ENCODE results near the gene STON1. TPM values are rescaled to one million over a fixed set of nuclear protein-coding genes. Genes with fewer than 3 reads are reported as not detected.
"Not testable (repeated sequence)": the region's sequence is repeated elsewhere in the genome, so short reads cannot be mapped to it uniquely, and the experiment has no call there.

The STON1 gene, protein sequence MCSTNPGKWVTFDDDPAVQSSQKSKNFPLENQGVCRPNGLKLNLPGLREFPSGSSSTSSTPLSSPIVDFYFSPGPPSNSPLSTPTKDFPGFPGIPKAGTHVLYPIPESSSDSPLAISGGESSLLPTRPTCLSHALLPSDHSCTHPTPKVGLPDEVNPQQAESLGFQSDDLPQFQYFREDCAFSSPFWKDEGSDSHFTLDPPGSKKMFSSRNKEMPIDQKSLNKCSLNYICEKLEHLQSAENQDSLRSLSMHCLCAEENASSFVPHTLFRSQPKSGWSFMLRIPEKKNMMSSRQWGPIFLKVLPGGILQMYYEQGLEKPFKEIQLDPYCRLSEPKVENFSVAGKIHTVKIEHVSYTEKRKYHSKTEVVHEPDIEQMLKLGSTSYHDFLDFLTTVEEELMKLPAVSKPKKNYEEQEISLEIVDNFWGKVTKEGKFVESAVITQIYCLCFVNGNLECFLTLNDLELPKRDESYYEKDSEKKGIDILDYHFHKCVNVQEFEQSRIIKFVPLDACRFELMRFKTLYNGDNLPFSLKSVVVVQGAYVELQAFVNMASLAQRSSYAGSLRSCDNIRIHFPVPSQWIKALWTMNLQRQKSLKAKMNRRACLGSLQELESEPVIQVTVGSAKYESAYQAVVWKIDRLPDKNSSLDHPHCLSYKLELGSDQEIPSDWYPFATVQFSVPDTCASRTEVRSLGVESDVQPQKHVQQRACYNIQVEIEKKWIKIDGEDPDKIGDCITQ
- 163 TPM for total RNA-seq
- long read RNA-seq, full-length matches to known transcripts = 3 of 14 reads
- long read RNA-seq, partial matches to known transcripts = 8 of 14 reads
- long read RNA-seq, other reads (novel, unspliced or antisense) = 3 of 14 reads

DNA sequence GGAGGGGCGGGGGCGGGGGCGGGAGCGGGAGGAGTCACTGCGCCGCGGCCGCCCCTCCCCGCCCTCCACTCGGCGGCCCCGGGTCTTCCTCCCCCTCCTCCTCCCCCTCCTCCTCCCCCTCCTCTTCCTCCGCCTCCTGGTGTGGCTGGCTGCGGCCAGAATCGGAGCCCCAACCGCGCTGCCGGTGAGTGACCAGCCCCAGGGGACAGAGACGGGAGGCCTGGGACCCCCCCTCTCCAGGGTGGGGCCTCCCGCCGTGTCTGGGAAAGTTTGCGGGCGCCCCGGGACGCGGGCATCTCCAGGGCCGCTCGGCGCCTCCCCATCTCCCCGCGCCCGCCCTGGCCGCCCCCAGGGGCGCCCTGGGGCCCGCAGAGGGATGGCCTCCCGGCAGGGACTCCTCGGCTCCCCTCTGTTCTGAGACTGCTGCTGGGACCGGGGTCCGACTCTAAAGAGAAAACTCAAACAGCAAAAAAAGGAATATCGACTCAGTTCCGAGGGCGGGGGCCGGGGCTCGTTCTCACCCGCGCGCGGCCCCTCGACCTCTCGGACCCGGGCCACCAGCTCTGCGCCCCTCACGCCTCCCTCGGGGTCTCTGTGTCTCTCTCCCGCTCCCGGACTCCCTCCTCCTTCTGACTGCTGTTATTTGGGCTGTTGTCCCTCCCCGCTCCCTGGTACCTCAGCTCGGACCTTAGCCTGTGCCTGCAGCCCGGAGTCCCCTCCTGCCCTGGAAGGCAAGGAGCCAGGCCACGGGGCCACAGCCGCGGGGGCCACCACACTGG lies at the start of gene STON1:
Gene STON1, plus strand, starts transcription at position 122 of the 779 bp plus-strand sequence. CDS start 50,480 bp downstream, outside the sequence.
- DNase-seq (ENCODE audit: low spot score) = no peak

DNA sequence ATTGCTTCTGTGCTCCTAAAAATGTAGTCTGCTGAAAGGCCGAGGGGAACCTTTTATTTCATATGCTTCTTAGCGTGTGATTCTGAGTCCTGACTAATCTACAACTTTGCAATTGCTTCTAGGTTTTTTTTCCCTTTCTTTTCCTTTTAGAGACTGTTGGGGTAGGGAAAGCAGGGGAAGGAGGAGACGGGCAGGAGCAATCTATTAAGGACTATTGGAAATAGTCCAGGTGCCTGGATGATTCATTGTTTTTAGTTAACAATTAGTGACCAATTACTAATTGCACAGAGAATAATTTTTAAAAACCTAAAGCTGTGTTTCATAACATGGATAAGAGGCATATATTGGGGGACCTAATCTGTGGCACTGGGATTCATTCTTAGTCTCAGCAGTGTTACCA lies 49.4 kb upstream of the STON1 start:
- no peak for DNase-seq (ENCODE audit: low spot score)

DNA sequence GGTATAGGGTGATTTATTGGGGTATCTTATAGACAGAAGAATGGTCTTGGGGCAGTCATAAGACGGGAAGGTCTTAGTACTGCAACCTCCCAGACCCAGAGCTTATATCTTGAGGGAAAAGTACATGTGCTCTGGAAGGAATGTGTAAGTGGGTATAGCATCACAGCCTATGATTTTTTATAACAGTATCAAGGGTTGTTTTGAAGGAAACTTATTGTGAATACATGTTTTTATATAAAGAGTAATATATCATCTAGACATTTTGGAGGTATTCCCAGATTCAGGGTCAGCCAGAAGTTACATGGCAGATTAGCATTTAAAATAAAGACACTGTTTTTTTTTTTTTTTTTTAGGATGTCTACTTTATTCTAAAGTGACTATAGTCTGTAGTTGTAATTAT lies 47.6 kb upstream of the STON1 start:
- DNase-seq (ENCODE audit: low spot score) = no peak

DNA sequence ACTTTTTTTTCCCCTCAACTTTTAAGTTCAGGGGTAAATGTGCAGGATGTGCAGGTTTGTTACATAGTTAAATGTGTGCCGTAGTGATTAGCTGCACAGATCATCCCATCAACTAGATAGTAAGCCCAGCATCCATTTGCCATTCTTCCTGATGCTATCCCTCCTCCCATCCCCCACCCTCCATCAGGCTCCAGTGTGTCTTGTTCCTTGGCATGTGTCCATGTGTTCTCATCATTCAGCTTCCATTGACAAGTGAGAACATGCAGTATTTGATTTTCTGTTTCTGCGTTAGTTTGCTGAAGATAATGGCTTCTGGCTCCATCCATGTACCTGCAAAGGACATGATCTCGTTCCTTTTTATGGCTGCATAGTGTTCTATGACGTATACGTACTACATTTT lies 47.2 kb upstream of the STON1 start:
- no peak for DNase-seq (ENCODE audit: low spot score)

DNA sequence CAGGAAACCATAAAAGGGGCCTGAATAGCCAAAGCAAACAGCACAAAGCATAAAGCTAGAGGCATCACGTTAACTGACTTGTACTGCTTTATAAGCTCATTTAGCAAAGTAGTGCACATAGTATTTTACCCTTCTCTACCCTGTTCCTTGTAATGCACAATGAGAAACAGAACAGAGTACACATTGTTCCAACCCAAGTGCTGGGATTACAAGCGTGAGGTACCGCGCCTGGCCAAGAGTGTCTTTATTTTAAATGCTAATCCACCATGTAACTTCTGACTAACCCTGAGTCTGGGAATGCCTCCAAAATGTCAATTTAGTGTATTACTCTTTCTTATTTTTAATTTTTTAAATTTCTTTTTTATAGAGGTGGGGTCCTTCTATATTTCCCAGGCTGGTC lies 46.4 kb upstream of the STON1 start:
- DNase-seq (ENCODE audit: low spot score) = no peak

DNA sequence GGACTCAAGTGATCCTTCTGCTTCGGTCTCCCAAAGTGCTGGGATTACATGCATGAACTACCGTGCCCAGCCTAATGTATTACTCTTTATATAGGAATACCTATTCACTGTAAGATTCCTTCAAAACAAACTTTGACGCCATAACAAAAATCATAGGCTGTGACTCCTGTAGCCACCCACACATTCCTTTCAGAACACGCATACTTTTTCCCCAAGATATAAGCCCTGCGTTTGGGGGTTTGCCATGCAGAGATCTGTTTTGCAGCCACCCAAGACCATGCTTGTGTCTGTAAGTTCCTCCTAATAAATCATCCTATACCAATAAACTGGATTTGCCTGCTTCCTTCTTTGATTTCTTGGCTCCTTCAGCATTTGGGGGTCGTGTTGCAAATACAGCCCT lies 46.0 kb upstream of the STON1 start:
- DNase-seq (ENCODE audit: low spot score) = no peak

DNA sequence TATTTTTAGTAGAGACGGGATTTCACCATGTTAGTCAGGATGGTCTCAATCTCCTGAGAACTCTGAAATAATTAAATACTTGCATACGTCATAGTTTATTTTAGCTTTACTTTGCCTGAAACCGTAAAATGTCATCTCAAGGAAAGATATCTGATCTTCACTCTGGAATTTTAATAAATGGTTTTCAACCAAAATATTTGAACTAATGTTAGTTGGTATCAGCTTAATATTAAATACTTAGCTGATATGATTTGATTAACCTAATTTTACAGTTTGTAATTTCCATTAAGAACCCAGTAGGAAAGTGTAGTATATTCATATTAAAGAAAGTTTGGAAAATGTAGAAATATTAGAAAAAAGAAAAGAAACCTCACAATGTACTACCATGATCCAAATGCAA lies 41.4 kb upstream of the STON1 start:
- DNase-seq (ENCODE audit: low spot score) = no peak

DNA sequence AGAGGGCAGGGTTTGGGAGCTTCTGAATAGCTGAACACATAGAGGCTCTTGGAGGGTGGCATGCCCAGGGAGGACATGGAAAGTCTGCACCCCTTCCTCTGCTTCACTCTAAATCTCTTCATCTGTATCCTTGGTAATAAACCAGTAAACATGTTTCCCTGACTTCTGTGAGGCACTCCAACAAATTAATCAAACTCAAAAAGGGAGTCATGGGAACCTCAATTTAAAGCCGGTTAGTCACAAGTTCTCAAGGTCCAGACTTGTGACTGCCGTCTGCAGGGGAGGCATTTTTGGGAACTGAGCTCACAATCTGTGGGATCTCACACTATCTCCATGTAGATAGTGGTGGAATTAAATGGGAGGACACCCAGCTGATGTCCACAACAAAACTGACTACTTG lies 33.1 kb upstream of the STON1 start:
- no peak for DNase-seq (ENCODE audit: low spot score)

DNA sequence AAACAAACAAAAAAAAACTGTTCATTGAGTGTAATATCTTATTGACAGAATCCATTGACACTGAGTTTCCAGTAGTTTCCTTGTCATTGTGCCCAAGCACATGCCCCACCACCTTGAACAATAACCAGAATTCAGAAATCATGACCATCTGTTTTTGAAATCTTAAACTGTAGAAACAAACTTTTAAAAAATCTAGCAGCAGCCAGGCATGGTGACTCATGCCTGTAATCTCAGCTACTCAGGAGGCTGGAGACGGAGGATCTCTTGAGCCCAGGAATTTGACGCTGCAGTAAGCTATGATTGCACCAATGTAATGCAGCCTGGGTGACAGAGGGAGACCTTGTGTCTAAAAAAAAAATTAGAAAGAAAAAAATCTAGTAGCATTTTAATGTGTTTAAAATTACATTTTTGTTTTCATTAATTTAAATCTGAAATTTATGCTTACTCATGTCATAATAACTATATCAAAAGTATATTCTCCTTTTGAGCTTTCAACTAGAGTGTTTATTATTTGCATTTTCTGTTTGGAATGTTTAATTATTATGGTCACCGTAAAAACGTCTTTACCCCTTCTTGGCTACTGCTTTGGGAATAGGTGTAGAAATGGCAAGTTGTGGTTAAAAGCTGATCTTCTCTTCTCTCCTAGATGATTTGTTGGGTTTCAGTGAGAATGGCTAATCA lies 25.2 kb upstream of the STON1 start:
- no peak for DNase-seq (ENCODE audit: low spot score)

DNA sequence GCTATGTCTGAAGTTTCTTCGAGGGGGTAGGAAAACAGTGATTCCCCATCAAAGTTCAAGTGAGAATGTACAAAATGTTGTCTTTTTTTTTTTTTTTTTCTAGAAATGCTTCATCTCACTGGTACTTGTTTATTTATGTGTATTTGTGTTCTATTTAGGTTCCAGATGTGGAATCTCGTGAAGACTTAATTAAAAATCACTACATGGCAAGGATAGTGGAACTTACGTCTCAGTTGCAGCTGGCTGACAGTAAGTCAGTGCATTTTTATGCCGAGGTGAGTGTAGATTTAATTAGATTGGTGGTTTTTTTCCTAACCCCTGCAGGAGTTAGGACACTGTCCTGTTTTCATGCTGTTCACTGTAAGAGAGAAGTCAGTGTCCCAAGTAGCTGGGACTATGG lies 22.8 kb upstream of the STON1 start:
- no peak for DNase-seq (ENCODE audit: low spot score)

DNA sequence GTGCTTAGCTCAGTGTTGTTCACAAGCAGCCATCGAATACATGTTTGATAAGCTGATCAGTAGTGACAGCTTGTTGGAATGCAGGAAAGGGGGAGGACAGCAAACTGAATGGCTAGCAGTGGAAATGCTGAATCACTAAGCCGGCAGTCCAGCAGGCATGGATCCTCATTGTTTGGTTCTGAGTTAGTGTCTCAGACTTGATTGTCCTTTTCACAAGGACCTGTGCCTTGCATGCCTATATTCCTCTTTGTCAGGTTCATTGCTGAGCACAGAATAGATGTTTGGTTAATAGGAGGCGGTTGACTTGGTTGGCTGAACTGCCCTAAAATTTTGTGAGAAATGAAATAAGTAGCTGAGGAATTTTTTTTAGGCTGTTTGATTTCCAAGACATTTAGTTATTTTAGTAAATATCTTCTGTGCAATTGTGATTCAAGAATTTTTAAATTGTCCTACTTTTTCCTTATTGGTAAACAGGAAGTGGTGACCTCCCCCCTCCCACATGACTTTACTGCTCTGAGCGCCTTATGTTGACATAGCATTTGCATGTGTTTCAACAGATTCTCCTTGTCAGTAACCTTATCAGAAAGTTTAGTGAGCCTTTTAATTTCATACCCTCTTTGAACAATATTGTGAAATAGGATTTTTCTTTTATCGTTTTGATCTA lies 21.4 kb upstream of the STON1 start:
- DNase-seq (ENCODE audit: low spot score) = no peak

DNA sequence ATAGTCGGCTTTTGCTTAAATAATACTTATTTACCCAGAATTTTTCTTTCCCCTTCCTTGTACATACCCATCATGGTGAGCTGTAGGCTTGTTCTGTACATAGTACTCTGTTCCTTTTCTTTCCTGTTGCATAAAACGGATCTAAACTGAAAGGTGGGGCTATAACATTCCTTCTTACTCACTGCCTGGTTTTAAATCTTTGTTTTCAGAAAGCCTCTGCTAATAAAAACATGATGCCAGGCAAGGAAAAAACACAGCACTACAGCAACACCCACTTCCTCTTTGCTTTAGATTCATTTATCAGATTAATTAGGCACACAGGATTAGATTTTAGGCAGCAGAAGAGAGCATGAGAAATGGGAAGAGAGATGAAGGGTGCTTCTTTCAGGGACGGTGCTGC lies 19.6 kb upstream of the STON1 start:
- DNase-seq (ENCODE audit: low spot score) = no peak

DNA sequence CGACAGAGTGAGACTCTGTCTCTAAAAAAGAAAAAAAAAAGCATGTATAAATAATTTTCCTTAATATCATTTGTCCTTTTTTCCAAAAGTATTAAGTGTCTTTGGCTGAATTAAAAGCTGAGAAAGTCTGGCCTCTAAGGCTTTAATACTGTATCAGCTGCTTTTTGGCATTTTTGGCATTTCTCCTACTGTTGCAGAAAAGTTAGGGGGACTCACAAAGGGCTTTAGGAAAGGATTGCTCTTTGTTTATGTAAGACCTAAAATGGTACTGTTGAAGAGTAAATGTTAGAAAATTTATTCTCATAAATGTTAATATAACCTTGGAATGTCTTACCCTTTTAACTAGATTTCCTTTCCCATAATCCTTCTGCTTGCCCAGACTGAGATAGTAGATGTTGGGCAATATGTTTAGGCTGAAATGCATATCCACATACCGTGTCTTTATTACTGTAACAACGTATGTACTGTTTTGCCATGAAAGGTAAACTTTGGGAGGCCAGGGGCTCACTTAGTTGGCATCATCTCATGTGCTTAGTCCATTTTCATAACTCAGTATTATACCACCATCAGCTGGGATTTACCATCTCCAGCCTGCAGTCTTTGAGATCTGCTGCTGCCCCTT lies 18.0 kb upstream of the STON1 start:
- no peak for DNase-seq (ENCODE audit: low spot score)

DNA sequence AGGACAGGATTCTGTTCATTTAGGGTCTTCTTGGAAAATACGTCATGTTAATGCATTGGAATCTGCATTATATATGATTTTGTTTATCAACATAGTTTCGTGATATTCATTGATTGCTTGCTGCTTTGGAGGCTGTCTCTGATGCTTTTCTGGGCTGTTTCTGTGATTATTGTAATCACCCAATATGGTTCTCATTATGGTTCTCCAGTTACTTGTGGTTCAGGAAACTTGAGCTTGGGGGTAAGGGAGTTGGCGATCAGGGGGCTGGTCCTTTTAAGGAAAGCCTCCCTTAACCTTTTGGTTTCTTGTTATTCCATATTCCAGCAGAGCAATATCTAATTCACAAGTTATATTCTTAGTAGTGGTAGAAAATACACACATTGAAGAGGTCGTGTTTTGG lies 17.4 kb upstream of the STON1 start:
- no peak for DNase-seq (ENCODE audit: low spot score)

DNA sequence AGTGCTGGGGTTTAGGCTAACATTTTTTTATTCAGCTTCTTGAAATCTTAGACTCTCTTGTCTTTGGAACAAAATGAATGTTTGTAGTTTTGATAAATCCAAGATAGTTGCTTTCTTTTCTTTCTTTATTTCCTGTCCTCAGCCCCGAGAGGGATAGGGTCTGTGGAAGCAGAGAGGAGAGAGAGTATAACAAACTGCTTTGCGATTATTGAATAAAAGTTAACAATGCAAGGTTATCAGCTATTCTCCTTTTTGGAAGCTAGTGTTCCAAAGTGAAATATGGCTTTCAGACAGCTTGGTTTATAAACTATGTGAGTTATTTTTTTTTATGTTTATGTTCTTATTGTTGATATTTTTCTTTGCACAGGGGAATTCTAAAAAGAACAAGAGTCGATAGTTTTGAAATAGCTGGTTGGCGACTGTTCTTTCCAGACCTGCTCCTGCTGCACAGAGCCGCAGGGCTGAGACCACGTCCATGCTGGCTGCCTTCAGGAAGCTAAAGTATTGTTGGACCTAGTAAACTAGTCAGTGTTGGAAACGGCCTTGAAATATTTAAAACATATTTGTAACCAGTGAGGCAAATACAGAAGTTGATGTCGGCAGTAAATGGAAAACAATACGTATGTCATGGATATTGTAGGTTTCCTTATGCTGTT lies 15.5 kb upstream of the STON1 start:
- DNase-seq (ENCODE audit: low spot score) = no peak

DNA sequence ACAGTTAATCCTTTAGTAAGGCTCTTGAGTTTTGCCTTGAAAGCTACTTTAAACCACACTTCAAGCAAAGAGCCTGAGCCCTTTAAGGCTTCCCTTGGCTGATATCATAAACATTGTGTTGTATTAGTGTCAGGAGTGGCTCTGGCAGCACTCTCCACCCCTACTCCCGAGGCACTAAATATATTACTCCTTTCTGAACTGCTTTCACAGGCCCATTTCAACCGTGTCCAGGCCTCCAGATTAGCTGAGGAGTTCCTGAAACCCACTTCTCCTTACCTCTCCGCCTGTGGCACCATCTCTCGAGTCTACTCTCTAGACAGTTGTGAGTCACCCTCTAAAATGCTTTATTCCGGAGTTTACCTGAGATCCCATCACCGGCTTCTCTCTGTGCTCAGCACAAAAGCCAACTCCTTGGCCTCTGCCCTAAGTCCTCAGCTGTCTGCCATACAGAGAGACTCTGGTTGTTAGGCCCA lies 14.4 kb upstream of the STON1 start:
- DNase-seq (ENCODE audit: low spot score) = no peak

DNA sequence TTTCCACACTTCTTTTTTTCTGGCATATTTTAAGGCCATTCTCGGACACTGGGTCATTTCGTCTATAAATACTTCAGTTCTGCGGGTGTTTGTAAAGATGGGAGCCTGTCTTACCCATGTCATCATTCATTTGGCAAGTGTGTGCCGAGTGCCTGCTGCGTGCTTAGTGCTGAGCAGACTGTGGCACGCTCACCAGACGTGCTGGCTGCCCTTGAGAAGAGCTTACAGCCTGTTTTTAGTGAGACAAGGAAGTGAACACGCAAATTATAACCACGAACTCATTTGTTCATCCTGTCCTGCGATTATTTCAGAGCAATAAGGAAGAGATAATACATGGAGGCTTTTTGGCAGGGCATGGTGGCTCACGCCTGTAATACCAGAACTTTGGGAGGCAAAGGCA lies 10.4 kb upstream of the STON1 start:
- DNase-seq (ENCODE audit: low spot score) = no peak

DNA sequence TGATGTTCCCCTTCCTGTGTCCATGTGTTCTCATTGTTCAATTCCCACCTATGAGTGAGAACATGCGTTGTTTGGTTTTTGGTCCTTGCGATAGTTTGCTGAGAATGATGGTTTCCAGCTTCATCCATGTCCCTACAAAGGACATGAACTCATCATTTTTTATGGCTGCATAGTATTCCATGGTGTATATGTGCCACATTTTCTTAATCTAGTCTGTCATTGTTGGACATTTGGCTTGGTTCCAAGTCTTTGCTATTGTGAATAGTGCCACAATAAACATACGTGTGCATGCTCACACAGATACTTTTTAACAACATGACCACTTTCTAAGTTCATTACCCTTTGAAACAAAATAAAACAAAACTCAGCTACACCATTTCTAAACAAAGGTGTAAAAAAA lies 5.2 kb upstream of the STON1 start:
- not testable (repeated sequence) for DNase-seq (ENCODE audit: low spot score)

DNA sequence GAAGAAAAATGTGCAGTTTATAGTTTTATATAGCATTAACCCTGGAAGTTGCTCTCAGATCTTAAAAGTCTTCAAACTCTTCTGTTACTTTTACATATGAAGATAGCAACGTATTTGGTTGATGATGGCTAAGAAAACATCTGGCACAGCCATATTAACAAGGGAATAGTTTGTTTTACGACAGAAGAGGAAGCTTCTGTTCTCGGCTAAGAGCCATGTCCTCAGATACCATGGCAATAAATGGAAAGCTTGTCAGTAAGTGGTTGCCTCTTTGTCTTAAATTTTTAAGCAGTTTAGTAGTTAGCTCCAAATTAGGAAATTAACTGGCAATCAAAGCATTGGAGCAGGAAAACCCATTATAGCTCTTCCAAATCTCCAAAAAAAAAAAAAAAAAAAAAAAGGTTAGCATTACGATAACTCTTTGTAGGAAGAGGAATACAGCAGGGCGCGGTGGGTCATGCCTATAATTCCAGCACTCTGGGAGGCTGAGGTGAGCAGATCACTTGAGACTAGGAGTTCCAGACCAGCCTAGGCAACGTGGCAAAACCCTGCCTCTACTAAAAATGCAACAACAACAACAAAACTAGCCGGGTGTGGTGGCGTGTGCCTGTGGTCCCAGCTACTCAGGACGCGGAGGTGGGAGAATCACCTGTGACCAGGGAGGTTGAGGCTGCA lies 4.5 kb upstream of the STON1 start:
- DNase-seq (ENCODE audit: low spot score) = no peak

All from mesenteric fat pad (tissue), 1 donor.